HCT116 (cell line): Measurements from ENCODE around the gene PCARE. TPM values are rescaled to one million over a fixed set of nuclear protein-coding genes. Genes with fewer than 3 reads are reported as not detected.
"Not testable (repeated sequence)": the region's sequence is repeated elsewhere in the genome, so short reads cannot be mapped to it uniquely, and the experiment has no call there.

Experiments used
- ATAC-seq: fragments of 200-7000 bp; cut with Tn5 transposase; 2 replicates; pipeline ENCODE4 v1.9.1; 2020; ENCODE audit warnings: mild to moderate bottlenecking, moderate library complexity
- BruUV-seq: library from RNA; stranded (reverse); fragments of 400-500 nt; replicated peaks from 2 replicates; lab custom pipeline; 2021; lab: Mats Ljungman, UMichigan
- CTCF ChIA-PET: fragments of 300-600 bp; sonication (Branson Sonifier 250); formaldehyde crosslinking; loops from one replicate; lab custom pipeline; 2021; ENCODE audit warnings: antibody characterized with exemption; lab: Charles Lee
- POLR2A ChIA-PET: fragments of 300-600, 350-600 bp; sonication (Branson Sonifier 250); formaldehyde crosslinking; loops from one replicate; lab custom pipeline; 2021; ENCODE audit warnings: antibody characterized with exemption; lab: Charles Lee
- RAD21 ChIA-PET, 2 experiments: fragments of 300-600 bp; sonication (Branson Sonifier 250); formaldehyde crosslinking; loops; one replicate each; lab custom pipeline; 2023; ENCODE audit warnings: low total read pairs in 2 of 2; ENCODE audit not compliant: uncharacterized antibody in 2 of 2, unreplicated experiment in 2 of 2, low non-redundant PET in 1 of 2; lab: Charles Lee
- DNase-seq: peaks from one replicate; pipeline ENCODE4 v3.0.0-alpha.2; 2010; ENCODE audit warnings: low read depth, low spot score
- H2AFZ ChIP-seq: fragments of 200-600 bp; shearing (Covaris generic), sonication (generic); 2 replicates; pipeline ENCODE4 v1.6.1; 2017; ENCODE audit warnings: low read depth, mixed run types, mixed read lengths, antibody characterized with exemption, low read length; ENCODE audit not compliant: poor library complexity, severe bottlenecking
- H3K27ac ChIP-seq: 2 replicates; pipeline ENCODE4 v1.5.1; 2012; ENCODE audit warnings: low read depth, low read length
- H3K27me3 ChIP-seq: fragments of 200-600 bp; sonication (generic); 2 replicates; pipeline ENCODE4 v1.6.1; 2016; ENCODE audit warnings: mixed run types, low read length, mixed read lengths; ENCODE audit not compliant: insufficient read depth
- H3K36me3 ChIP-seq, 2 experiments: fragments of 200-500 bp in 1 of 2; fragments of 200-600 bp in 1 of 2; sonication (Bioruptor generic) in 1 of 2; sonication (generic) in 1 of 2; 2 replicates each; pipeline versions ENCODE4 v1.5.1 to v1.6.1; 2014 to 2016; ENCODE audit warnings: low read length in 2 of 2, inconsistent platforms in 1 of 2, mixed read lengths in 1 of 2, mixed run types in 1 of 2; ENCODE audit not compliant: insufficient read depth in 2 of 2, control insufficient read depth in 1 of 2
- H3K4me1 ChIP-seq, 2 experiments: fragments of 200-600 bp in 1 of 2; sonication (generic) in 1 of 2; 2 replicates each; pipeline versions ENCODE4 v1.5.1 to v1.6.1; 2012 to 2017; ENCODE audit warnings: low read length in 2 of 2, inconsistent platforms in 1 of 2, mild to moderate bottlenecking in 1 of 2, mixed read lengths in 1 of 2, mixed run types in 1 of 2, moderate library complexity in 1 of 2; ENCODE audit not compliant: insufficient read depth in 2 of 2, control insufficient read depth in 1 of 2
- H3K4me2 ChIP-seq: fragments of 200-600 bp; sonication (generic); 2 replicates; pipeline ENCODE4 v1.6.1; 2017; ENCODE audit warnings: mixed run types, low read length, mixed read lengths
- H3K4me3 ChIP-seq, 2 experiments: fragments of 200-600 bp in 1 of 2; sonication (generic) in 1 of 2; replicated peaks in 1 of 2; 2 replicates each; pipeline ENCODE4 v1.5.1; 2011 to 2016; ENCODE audit warnings: low read length in 2 of 2, control low read depth in 1 of 2, low read depth in 1 of 2, mild to moderate bottlenecking in 1 of 2, mixed read lengths in 1 of 2, mixed run types in 1 of 2
- H3K79me2 ChIP-seq: fragments of 200-600 bp; sonication (generic); 2 replicates; pipeline ENCODE4 v1.6.1; 2017; ENCODE audit warnings: mild to moderate bottlenecking, mixed run types, low read length, moderate library complexity, mixed read lengths; ENCODE audit not compliant: insufficient read depth
- H3K9ac ChIP-seq: fragments of 200-600 bp; sonication (generic); 2 replicates; pipeline ENCODE4 v1.6.1; 2016; ENCODE audit warnings: low read length, mixed read lengths
- H3K9me2 ChIP-seq: fragments of 200-600 bp; sonication (generic), shearing (Covaris generic); 2 replicates; pipeline ENCODE4 v1.6.1; 2017; ENCODE audit warnings: mixed run types, mild to moderate bottlenecking, moderate library complexity; ENCODE audit not compliant: insufficient read depth
- H3K9me3 ChIP-seq, 2 experiments: fragments of 200-500 bp in 1 of 2; fragments of 200-600 bp in 1 of 2; sonication (Bioruptor generic) in 1 of 2; sonication (generic) in 1 of 2; 2 replicates each; pipeline ENCODE4 v1.6.1; 2014 to 2017; ENCODE audit warnings: low read length in 2 of 2, mixed read lengths in 2 of 2, inconsistent platforms in 1 of 2, low read depth in 1 of 2, mild to moderate bottlenecking in 1 of 2, mixed run types in 1 of 2, moderate library complexity in 1 of 2; ENCODE audit not compliant: control insufficient read depth in 1 of 2, insufficient read depth in 1 of 2
- H4K20me1 ChIP-seq: fragments of 200-600 bp; sonication (generic), shearing (Covaris generic); 2 replicates; pipeline ENCODE4 v1.6.1; 2017; ENCODE audit warnings: mixed run types, mild to moderate bottlenecking, moderate library complexity; ENCODE audit not compliant: insufficient read depth
- CBX3 ChIP-seq: IDR thresholded peaks from 2 replicates; pipeline ENCODE4 v1.6.1; 2012; ENCODE audit warnings: low read depth
- CEBPB ChIP-seq: IDR thresholded peaks from 2 replicates; pipeline ENCODE4 v1.6.1; 2012; ENCODE audit warnings: low read depth
- CTCF ChIP-seq, 3 experiments: fragments of 200-600 bp in 1 of 3; sonication (generic) in 1 of 3; IDR thresholded peaks in 2 of 3; conservative IDR thresholded peaks in 1 of 3; 2 replicates each; pipeline ENCODE4 v1.5.1; 2012 to 2017; ENCODE audit warnings: low read depth in 2 of 3, low read length in 2 of 3, antibody characterized with exemption in 1 of 3, borderline replicate concordance in 1 of 3, control low read depth in 1 of 3, mild to moderate bottlenecking in 1 of 3, mixed read lengths in 1 of 3, mixed run types in 1 of 3, moderate library complexity in 1 of 3; ENCODE audit not compliant: insufficient read depth in 1 of 3
- FOSL1 ChIP-seq: IDR thresholded peaks from 2 replicates; pipeline ENCODE4 v1.6.1; 2012; ENCODE audit warnings: low read depth
- JUND ChIP-seq: IDR thresholded peaks from 2 replicates; pipeline ENCODE4 v1.6.1; 2012
- MAX ChIP-seq: IDR thresholded peaks from 2 replicates; pipeline ENCODE4 v1.6.1; 2012
- POLR2AphosphoS5 ChIP-seq: IDR thresholded peaks from 2 replicates; pipeline ENCODE4 v1.6.1; 2011; ENCODE audit warnings: mild to moderate bottlenecking, low read depth, low read length, moderate library complexity
- REST ChIP-seq: IDR thresholded peaks from 2 replicates; pipeline ENCODE4 v1.6.1; 2012; ENCODE audit warnings: low read depth
- SIN3A ChIP-seq: IDR thresholded peaks from 2 replicates; pipeline ENCODE4 v1.6.1; 2012; ENCODE audit warnings: low read depth
- SP1 ChIP-seq: IDR thresholded peaks from 2 replicates; pipeline ENCODE4 v1.6.1; 2012; ENCODE audit warnings: low read depth
- YY1 ChIP-seq: IDR thresholded peaks from 2 replicates; pipeline ENCODE4 v1.6.1; 2011; ENCODE audit warnings: low read length, low read depth, moderate library complexity, mild to moderate bottlenecking; ENCODE audit not compliant: insufficient replicate concordance; ENCODE audit errors: extremely low read depth
- intact Hi-C: fragments of 100-400 bp; cut with micrococcal nuclease; formaldehyde crosslinking; loops from 2 replicates; pipeline ENCODE4 v1.10.0; 2022
- total RNA-seq: library from RNA; stranded (reverse); gene quantifications from one replicate; pipeline ENCODE4 v1.2.1, GENCODE V29; 2021; ENCODE audit not compliant: unreplicated experiment

The PCARE gene
- total RNA-seq, 1 experiment from 2014 or later: not detected

DNA sequence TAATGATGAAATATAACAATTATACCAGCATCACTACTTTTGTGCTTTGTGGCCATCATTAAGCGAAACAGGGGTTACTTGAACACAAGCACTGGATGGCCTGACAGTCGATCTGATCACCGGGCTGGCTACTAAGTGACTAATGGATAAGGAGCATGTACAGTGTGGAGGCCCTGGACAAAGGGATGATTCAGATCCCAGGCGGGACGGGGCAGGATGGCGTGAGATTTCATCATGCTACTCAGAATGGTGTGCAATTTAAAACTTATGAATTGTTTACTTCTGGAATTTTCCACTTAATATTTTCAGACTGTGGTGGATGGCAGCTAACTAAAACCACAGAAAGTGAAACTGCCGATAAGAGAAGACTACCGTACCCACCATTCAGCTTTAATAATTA is 33.9 kb upstream of the PCARE start:
- Histone ChIP-seq H3K4me1 (peaks cover 13 to 62% of the 10 kb centered on the region in 2 experiments; a peak in 3 of 4 replicates), H3K79me2 (no peaks in the 10 kb centered on the region), H3K4me2 (peak overlapping the region; percentile 58), H3K4me3 (peak overlapping the region; percentile 15 to 41; a peak in 2 of 4 replicates), H2AFZ (peak overlapping the region; percentile 98), H3K9me3 (no peaks in the 10 kb centered on the region), H4K20me1 (no peaks in the 10 kb centered on the region)
- ChIA-PET CTCF (no interaction called here), POLR2A (interaction anchor here (1.1 to 6.4 kb wide), 5 partner anchors 9 to 22 kb away, joined by 3 to 76 read pairs (median 3); no protein-coding TSS in a partner anchor)
- intact Hi-C loops: no loop called here
- BruUV-seq: no TSS peak
- TF ChIP-seq JUND: peak; percentile 58; the same call in 1 of the 2 replicates
- peak; percentile 83 for TF ChIP-seq POLR2AphosphoS5
- no peak for TF ChIP-seq SIN3A
- peak; percentile 47; the same call in 1 of the 2 replicates for TF ChIP-seq CBX3
- no peak for TF ChIP-seq CTCF (IDR thresholded peaks at IDR 0.05 in 2 of 3, conservative IDR thresholded peaks at IDR 0.05 in 1 of 3; ENCODE audit: borderline replicate concordance in 1 of 3, insufficient read depth in 1 of 3, low read depth in 2 of 3, low read length in 2 of 3)
- peak; percentile 63 for TF ChIP-seq YY1
- TF ChIP-seq FOSL1: peak; percentile 61
- TF ChIP-seq CEBPB: peak; percentile 88
- TF ChIP-seq REST: no peak
- TF ChIP-seq SP1: peak; percentile 75
- TF ChIP-seq MAX: 0 out of 2 replicates have a peak, but pooled peaks have one; percentile 39
- TF ChIP-seq, all 23 proteins: peak for 8
- DNase-seq: peak; percentile 87
- RAD21 ChIA-PET: no interaction called here
- H3K9me2 ChIP-seq: no peaks in the 10 kb centered on the region
- peak; percentile 78 for ATAC-seq
- H3K27me3 ChIP-seq: no peaks in the 10 kb centered on the region
- peak overlapping the region; percentile 21 for H3K9ac ChIP-seq
- no peak overlapping the region for H3K27ac ChIP-seq
- H3K36me3 ChIP-seq: no peaks in the 10 kb centered on the region

- DNase-seq, H4K20me1 ChIP-seq, H3K36me3 ChIP-seq, H3K27me3 ChIP-seq, CTCF ChIA-PET, intact Hi-C loops, H2AFZ ChIP-seq, ATAC-seq, RAD21 ChIA-PET, BruUV-seq, H3K4me3 ChIP-seq, H3K79me2 ChIP-seq, H3K27ac ChIP-seq, H3K9me3 ChIP-seq, H3K9me2 ChIP-seq: not testable (repeated sequence)
- POLR2A ChIA-PET: interaction anchor here (1.1 to 6.4 kb wide), 7 partner anchors 10 to 23 kb away, joined by 3 to 76 read pairs (median 3); no protein-coding TSS in a partner anchor
- H3K4me2 ChIP-seq: peak overlapping the region; percentile 58
- 0 out of 2 replicates have a peak overlapping the region, but pooled peaks have one; percentile 12 for H3K9ac ChIP-seq
- H3K4me1 ChIP-seq: peaks cover 12 to 55% of the 10 kb centered on the region in 2 experiments; a peak in 3 of 4 replicates
Observed at GRCh38 chr2:29107547-29107946, 33.2 kb upstream of the PCARE start.
